K562 (cell line): ENCODE results near the gene TSPAN3. TPM values are rescaled to one million over a fixed set of nuclear protein-coding genes. Genes with fewer than 3 reads are reported as not detected.

Experiments
- ATAC-seq: fragments of 200-7000 bp; cut with Tn5 transposase; 3 replicates; pipeline ENCODE4 v1.9.1; 2020; ENCODE audit warnings: moderate library complexity
- BruUV-seq: library from RNA; stranded (reverse); fragments of 400-500 nt; replicated peaks from 2 replicates; lab custom pipeline; 2021; lab: Mats Ljungman, UMichigan
- CTCF ChIA-PET: fragments of 300-600 bp; formaldehyde crosslinking; extraction: SDS; loops from one replicate; lab custom pipeline; 2021; ENCODE audit warnings: low intra/inter-chr PET ratio; lab: Yijun Ruan, JAX
- POLR2A ChIA-PET: fragments of 300-600, 350-650 bp; sonication (Branson Sonifier 250); formaldehyde crosslinking; extraction: SDS; loops from one replicate; lab custom pipeline; 2021; ENCODE audit warnings: antibody characterized with exemption, inconsistent platforms; lab: Yijun Ruan, JAX
- DNase-seq, 4 experiments: peaks; one replicate each; pipeline versions ENCODE4 v3.0.0 to v3.0.0-alpha.2; 2011 to 2018; ENCODE audit warnings: low spot score in 3 of 4, mixed read lengths in 3 of 4; ENCODE audit errors: extremely low read depth in 1 of 4
- FAIRE-seq: peaks from 2 replicates; lab custom pipeline; 2011; peaks lifted over from hg19 to GRCh38; lab: Jason Lieb, UNC
- H2AFZ ChIP-seq: 2 replicates; pipeline ENCODE4 v1.6.0; 2011; ENCODE audit warnings: low read depth, low read length, control low read depth, inconsistent platforms
- H3K27ac ChIP-seq: fragments of 200-600 bp; 3 replicates; pipeline ENCODE4 v1.8.0; 2011; ENCODE audit warnings: low read depth, mild to moderate bottlenecking, control low read depth, inconsistent platforms, low read length, moderate library complexity, mixed read lengths; ENCODE audit errors: extremely low read depth
- H3K27me3 ChIP-seq, 2 experiments: fragments of 300-600 bp in 1 of 2; 2 replicates in 1 of 2; 3 replicates in 1 of 2; pipeline versions ENCODE4 v1.6.0 to v1.8.0; 2011; ENCODE audit warnings: inconsistent platforms in 2 of 2, low read length in 2 of 2, mild to moderate bottlenecking in 1 of 2, mixed read lengths in 1 of 2, moderate library complexity in 1 of 2; ENCODE audit not compliant: control insufficient read depth in 2 of 2, insufficient read depth in 2 of 2
- H3K36me3 ChIP-seq: fragments of 300-600 bp; 3 replicates; pipeline ENCODE4 v1.8.0; 2011; ENCODE audit warnings: mild to moderate bottlenecking, low read length, inconsistent platforms; ENCODE audit not compliant: control insufficient read depth, insufficient read depth
- H3K4me1 ChIP-seq, 2 experiments: fragments of 200-600 bp in 1 of 2; replicated peaks in 1 of 2; 2 replicates in 1 of 2; 3 replicates in 1 of 2; pipeline versions ENCODE4 v1.5.1 to v1.8.0; 2011; ENCODE audit warnings: inconsistent platforms in 2 of 2, low read length in 2 of 2, mild to moderate bottlenecking in 1 of 2, mixed read lengths in 1 of 2, moderate library complexity in 1 of 2; ENCODE audit not compliant: control insufficient read depth in 2 of 2, insufficient read depth in 2 of 2
- H3K4me2 ChIP-seq: 2 replicates; pipeline ENCODE4 v1.6.1; 2011; ENCODE audit warnings: low read length, control low read depth, inconsistent platforms, mixed read lengths; ENCODE audit not compliant: insufficient read depth
- H3K4me3 ChIP-seq: fragments of 200-600 bp; sonication (generic), shearing (Covaris generic); 2 replicates; pipeline ENCODE4 v1.5.1; 2016; ENCODE audit warnings: control low read depth, inconsistent platforms
- H3K79me2 ChIP-seq: fragments of 200-600 bp; 3 replicates; pipeline ENCODE4 v1.8.0; 2011; ENCODE audit warnings: low read length, inconsistent platforms; ENCODE audit not compliant: control insufficient read depth, insufficient read depth
- H3K9ac ChIP-seq, 2 experiments: 2 replicates each; pipeline versions ENCODE4 v1.6.0 to v1.6.1; 2011; ENCODE audit warnings: low read depth in 2 of 2, low read length in 2 of 2, control low read depth in 1 of 2, inconsistent platforms in 1 of 2, mild to moderate bottlenecking in 1 of 2, mixed read lengths in 1 of 2; ENCODE audit not compliant: insufficient read depth in 1 of 2
- H3K9me1 ChIP-seq: one replicate; pipeline ENCODE4 v1.6.0; 2011; ENCODE audit warnings: inconsistent platforms, mild to moderate bottlenecking, low read length, moderate library complexity; ENCODE audit not compliant: control insufficient read depth, insufficient read depth
- H3K9me3 ChIP-seq: replicated peaks from 2 replicates; pipeline ENCODE4 v1.5.1; 2011; ENCODE audit warnings: low read depth, low read length, inconsistent platforms; ENCODE audit not compliant: control insufficient read depth, insufficient read depth
- H4K20me1 ChIP-seq: replicated peaks from 2 replicates; pipeline ENCODE4 v1.6.1; 2011; ENCODE audit warnings: low read length, inconsistent platforms, mixed read lengths; ENCODE audit not compliant: control insufficient read depth, insufficient read depth
- BHLHE40 ChIP-seq: IDR thresholded peaks from 2 replicates; pipeline ENCODE4 v1.6.1; 2011; ENCODE audit warnings: low read length, improper control_type of control experiment
- CBX8 ChIP-seq: fragments of 200-600 bp; sonication (generic); IDR thresholded peaks from 2 replicates; pipeline ENCODE4 v1.6.1; 2012; ENCODE audit warnings: borderline replicate concordance, mixed run types, low read depth, mild to moderate bottlenecking, moderate library complexity, mixed read lengths, low read length, control low read depth, inconsistent platforms; ENCODE audit not compliant: poor library complexity, severe bottlenecking; ENCODE audit errors: extremely low read depth
- CREBBP ChIP-seq: IDR thresholded peaks from one replicate; pipeline ENCODE4 v1.6.1; 2012; ENCODE audit warnings: low read depth, mild to moderate bottlenecking, control low read depth, inconsistent platforms, low read length
- HDAC1 ChIP-seq, 2 experiments: fragments of 450-650 bp; IDR thresholded peaks; 2 replicates each; pipeline ENCODE4 v1.6.1; 2016 to 2017; ENCODE audit warnings: inconsistent platforms in 1 of 2, mild to moderate bottlenecking in 1 of 2, moderate library complexity in 1 of 2
- HDAC6 ChIP-seq: IDR thresholded peaks from 2 replicates; pipeline ENCODE4 v1.6.1; 2012; ENCODE audit warnings: low read depth, mild to moderate bottlenecking, control low read depth, inconsistent platforms, low read length, moderate library complexity
- HLTF ChIP-seq: fragments of 450-650 bp; IDR thresholded peaks from 2 replicates; pipeline ENCODE4 v1.6.1; 2016
- JUNB ChIP-seq: fragments of 450-650 bp; formaldehyde crosslinking; conservative IDR thresholded peaks from 2 replicates; pipeline ENCODE4 v1.4.0; 2020; ENCODE audit warnings: mild to moderate bottlenecking
- RFX7 ChIP-seq: fragments of 250-450 bp; sonication (Bioruptor Pico); IDR thresholded peaks from 2 replicates; pipeline ENCODE4 v1.5.1; 2021; ENCODE audit warnings: mild to moderate bottlenecking
- RNF2 ChIP-seq: sonication (generic); IDR thresholded peaks from 2 replicates; pipeline ENCODE4 v1.6.1; 2016
- TCF3 ChIP-seq: sonication (generic); formaldehyde crosslinking; IDR thresholded peaks from 2 replicates; pipeline ENCODE4 v1.4.0; 2020; ENCODE audit warnings: mild to moderate bottlenecking, missing genetic modification reagents
- ZKSCAN8 ChIP-seq: fragments of 200-800 bp; sonication (Bioruptor generic); IDR thresholded peaks from 2 replicates; pipeline ENCODE4 v1.6.1; 2016; ENCODE audit warnings: missing genetic modification characterization, missing compliant biosample characterization
- ZNF384 ChIP-seq: IDR thresholded peaks from 2 replicates; pipeline ENCODE4 v1.6.1; 2012; ENCODE audit warnings: low read depth, low read length, improper control_type of control experiment
- ZNF76 ChIP-seq: fragments of 250-450 bp; sonication (Bioruptor Pico); IDR thresholded peaks from 2 replicates; pipeline ENCODE4 v1.4.0; 2020; ENCODE audit warnings: mild to moderate bottlenecking, moderate library complexity, borderline replicate concordance
- WGBS: fragments of 100-300 bp; shearing (Covaris generic); methylation state at CpG from one replicate; pipeline ENCODE4 v1.1.6; 2016; ENCODE audit warnings: low coverage, mixed read lengths; ENCODE audit not compliant: insufficient coverage; ENCODE audit errors: missing lambda C conversion rate; 5-methylcytosine and 5-hydroxymethylcytosine counted together
- in situ Hi-C: fragments of 300-500 bp; cut with MboI; formaldehyde crosslinking; loops from 4 replicates; pipeline ENCODE4 v1.15.0; 2018; ENCODE audit warnings: inconsistent platforms, mixed read lengths
- intact Hi-C: fragments of 100-400 bp; cut with micrococcal nuclease; formaldehyde crosslinking; loops from 2 replicates; pipeline ENCODE4 v1.14.2; 2022
- polyA plus RNA-seq, 8 experiments: library from polyadenylated mRNA; depleted of rRNA in 4 of 8; stranded (reverse) in 5 of 8; unstranded in 3 of 8; fragments of >200 nt; fragmentation: Nextera tagmentation in 2 of 8; fragmentation: Illumina TruSeq in 1 of 8; extraction: Ambion mirVana in 2 of 8; extraction: Trizol in 1 of 8; gene quantifications; 2 replicates each; pipeline versions ENCODE4 v1.2.1 to v1.2.3, GENCODE V29; 2011 to 2014; ENCODE audit warnings: inconsistent platforms in 1 of 8, missing spikeins in 1 of 8
- total RNA-seq, 7 experiments: library from RNA; depleted of rRNA in 6 of 7; stranded (reverse); fragments of >200 nt in 6 of 7; fragmentation: Illumina TruSeq in 2 of 7; extraction: Trizol in 2 of 7; gene quantifications; 2 replicates each; pipeline versions ENCODE4 v1.2.1 to v1.2.3, GENCODE V29; 2011 to 2021; ENCODE audit warnings: low replicate concordance in 1 of 7
- TF ChIP-seq, protein P1 (sequence below), 2 experiments: fragments of 450-650 bp in 1 of 2; sonication (generic) in 1 of 2; formaldehyde crosslinking in 1 of 2; IDR thresholded peaks in 1 of 2; conservative IDR thresholded peaks in 1 of 2; 2 replicates each; pipeline versions ENCODE4 v1.6.1 to v1.8.1; 2016 to 2023; ENCODE audit warnings: mild to moderate bottlenecking in 2 of 2, moderate library complexity in 2 of 2, inconsistent platforms in 1 of 2, missing genetic modification reagents in 1 of 2
- TF ChIP-seq, protein P2 (sequence below), 2 experiments: IDR thresholded peaks; 2 replicates each; pipeline ENCODE4 v1.6.1; 2011; ENCODE audit warnings: borderline replicate concordance in 1 of 2, control low read depth in 1 of 2, low read depth in 1 of 2, low read length in 1 of 2, mild to moderate bottlenecking in 1 of 2, mixed read lengths in 1 of 2, moderate library complexity in 1 of 2; ENCODE audit not compliant: insufficient read depth in 1 of 2, insufficient read length in 1 of 2, poor library complexity in 1 of 2, severe bottlenecking in 1 of 2; ENCODE audit errors: extremely low read depth in 1 of 2
- TF ChIP-seq, protein P3 (sequence below): fragments of 250-450 bp; sonication (Bioruptor Pico); IDR thresholded peaks from 2 replicates; pipeline ENCODE4 v1.4.0; 2020; ENCODE audit warnings: mild to moderate bottlenecking, moderate library complexity, borderline replicate concordance
- TF ChIP-seq, protein P4 (sequence below): fragments of 450-650 bp; IDR thresholded peaks from one replicate; pipeline ENCODE4 v1.6.1; 2018; ENCODE audit warnings: mild to moderate bottlenecking, moderate library complexity; ENCODE audit not compliant: partially characterized antibody

Gene TSPAN3
- total and polyA plus RNA-seq, 9 of the 15 experiments (the other 6 are each of a cell fraction or from before 2014, with no cell fraction given): 14.3 to 144 (median 71.1) TPM

DNA sequence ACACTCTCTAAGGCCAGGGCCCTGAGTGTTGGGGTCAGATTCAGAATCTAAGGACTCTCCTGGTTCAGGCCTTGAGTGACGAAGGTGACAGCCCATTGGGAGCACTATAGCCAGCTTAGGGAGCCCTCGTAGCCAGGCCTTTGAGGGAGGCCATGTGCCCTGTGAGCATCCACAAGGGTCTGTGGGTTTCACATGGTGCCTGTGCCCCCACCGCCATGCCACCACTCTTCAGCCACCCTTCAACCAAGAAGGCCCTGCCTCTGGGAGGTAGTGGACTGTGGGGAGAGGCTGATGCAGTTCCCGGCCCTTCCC, 37.5 kb downstream of the TSPAN3 start:
- in situ Hi-C loops: no loop called here
- POLR2A ChIA-PET: interaction anchor here (0.6 kb wide), 1 partner anchor 91 kb away, joined by 3 read pairs; no protein-coding TSS in a partner anchor
- TF ChIP-seq, protein P1, sequence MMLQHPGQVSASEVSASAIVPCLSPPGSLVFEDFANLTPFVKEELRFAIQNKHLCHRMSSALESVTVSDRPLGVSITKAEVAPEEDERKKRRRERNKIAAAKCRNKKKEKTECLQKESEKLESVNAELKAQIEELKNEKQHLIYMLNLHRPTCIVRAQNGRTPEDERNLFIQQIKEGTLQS (IDR thresholded peaks at IDR 0.05): no peak
- TF ChIP-seq, protein P1 (CRISPR knock-in tag; conservative IDR thresholded peaks at IDR 0.05): no peak
- TF ChIP-seq HDAC6 (no peak), HDAC1 (IDR thresholded peaks at IDR 0.05) (no peak), JUNB (CRISPR knock-in tag) (no peak), RFX7 (no peak), ZNF76 (CRISPR knock-in tag) (no peak), BHLHE40 (no peak), RNF2 (no peak), ZKSCAN8 (CRISPR knock-in tag) (no peak), CBX8 (no peak), HLTF (no peak), ZNF384 (no peak), CREBBP (no peak), TCF3 (CRISPR knock-in tag) (no peak)
- TF ChIP-seq, protein P2, sequence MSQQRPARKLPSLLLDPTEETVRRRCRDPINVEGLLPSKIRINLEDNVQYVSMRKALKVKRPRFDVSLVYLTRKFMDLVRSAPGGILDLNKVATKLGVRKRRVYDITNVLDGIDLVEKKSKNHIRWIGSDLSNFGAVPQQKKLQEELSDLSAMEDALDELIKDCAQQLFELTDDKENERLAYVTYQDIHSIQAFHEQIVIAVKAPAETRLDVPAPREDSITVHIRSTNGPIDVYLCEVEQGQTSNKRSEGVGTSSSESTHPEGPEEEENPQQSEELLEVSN (IDR thresholded peaks at IDR 0.05; ENCODE audit: borderline replicate concordance in 1 of 2, extremely low read depth in 1 of 2, insufficient read depth in 1 of 2, insufficient read length in 1 of 2, low read depth in 1 of 2, low read length in 1 of 2, poor library complexity in 1 of 2, severe bottlenecking in 1 of 2): no peak
- TF ChIP-seq, protein P3, sequence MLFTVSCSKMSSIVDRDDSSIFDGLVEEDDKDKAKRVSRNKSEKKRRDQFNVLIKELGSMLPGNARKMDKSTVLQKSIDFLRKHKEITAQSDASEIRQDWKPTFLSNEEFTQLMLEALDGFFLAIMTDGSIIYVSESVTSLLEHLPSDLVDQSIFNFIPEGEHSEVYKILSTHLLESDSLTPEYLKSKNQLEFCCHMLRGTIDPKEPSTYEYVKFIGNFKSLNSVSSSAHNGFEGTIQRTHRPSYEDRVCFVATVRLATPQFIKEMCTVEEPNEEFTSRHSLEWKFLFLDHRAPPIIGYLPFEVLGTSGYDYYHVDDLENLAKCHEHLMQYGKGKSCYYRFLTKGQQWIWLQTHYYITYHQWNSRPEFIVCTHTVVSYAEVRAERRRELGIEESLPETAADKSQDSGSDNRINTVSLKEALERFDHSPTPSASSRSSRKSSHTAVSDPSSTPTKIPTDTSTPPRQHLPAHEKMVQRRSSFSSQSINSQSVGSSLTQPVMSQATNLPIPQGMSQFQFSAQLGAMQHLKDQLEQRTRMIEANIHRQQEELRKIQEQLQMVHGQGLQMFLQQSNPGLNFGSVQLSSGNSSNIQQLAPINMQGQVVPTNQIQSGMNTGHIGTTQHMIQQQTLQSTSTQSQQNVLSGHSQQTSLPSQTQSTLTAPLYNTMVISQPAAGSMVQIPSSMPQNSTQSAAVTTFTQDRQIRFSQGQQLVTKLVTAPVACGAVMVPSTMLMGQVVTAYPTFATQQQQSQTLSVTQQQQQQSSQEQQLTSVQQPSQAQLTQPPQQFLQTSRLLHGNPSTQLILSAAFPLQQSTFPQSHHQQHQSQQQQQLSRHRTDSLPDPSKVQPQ (CRISPR knock-in tag): no peak
- TF ChIP-seq, protein P4, sequence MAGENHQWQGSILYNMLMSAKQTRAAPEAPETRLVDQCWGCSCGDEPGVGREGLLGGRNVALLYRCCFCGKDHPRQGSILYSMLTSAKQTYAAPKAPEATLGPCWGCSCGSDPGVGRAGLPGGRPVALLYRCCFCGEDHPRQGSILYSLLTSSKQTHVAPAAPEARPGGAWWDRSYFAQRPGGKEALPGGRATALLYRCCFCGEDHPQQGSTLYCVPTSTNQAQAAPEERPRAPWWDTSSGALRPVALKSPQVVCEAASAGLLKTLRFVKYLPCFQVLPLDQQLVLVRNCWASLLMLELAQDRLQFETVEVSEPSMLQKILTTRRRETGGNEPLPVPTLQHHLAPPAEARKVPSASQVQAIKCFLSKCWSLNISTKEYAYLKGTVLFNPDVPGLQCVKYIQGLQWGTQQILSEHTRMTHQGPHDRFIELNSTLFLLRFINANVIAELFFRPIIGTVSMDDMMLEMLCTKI: no peak

More for the DNA sequence above, 37.5 kb downstream of the TSPAN3 start:
- H3K27me3 ChIP-seq: no peaks in the 10 kb centered on the region
- no TSS peak for BruUV-seq
- H3K4me1 ChIP-seq: peaks cover 0 to 50% of the 10 kb centered on the region in 2 experiments; a peak in 2 of 5 replicates
- peaks cover 4% of the 10 kb centered on the region for H3K9me1 ChIP-seq
- H3K9ac ChIP-seq: no peak overlapping the region
- no peak for DNase-seq
- no peak for FAIRE-seq
- H3K27ac ChIP-seq: no peak overlapping the region
- no peak overlapping the region for H3K4me3 ChIP-seq
- intact Hi-C loops: no loop called here
- CTCF ChIA-PET: no interaction called here
- no peaks in the 10 kb centered on the region for H4K20me1 ChIP-seq
- no peaks in the 10 kb centered on the region for H3K9me3 ChIP-seq
- H2AFZ ChIP-seq: no peak overlapping the region
- 19% methylated on average over 3 of the region's 4 CpGs for WGBS
- H3K4me2 ChIP-seq: no peak overlapping the region
- ATAC-seq: no peak
- no peaks in the 10 kb centered on the region for H3K79me2 ChIP-seq
- 0 out of 3 replicates have a peak, but pooled peaks cover 4% of the 10 kb centered on the region for H3K36me3 ChIP-seq
